Panc1 (cell line): ENCODE results near the gene HCK. TPM values are rescaled to one million over a fixed set of nuclear protein-coding genes. Genes with fewer than 3 reads are reported as not detected.

Source experiments
- ATAC-seq: fragments of 200-7000 bp; cut with Tn5 transposase; 2 replicates; pipeline ENCODE4 v1.9.1; 2020; ENCODE audit warnings: mild to moderate bottlenecking, moderate library complexity
- BruUV-seq: library from RNA; stranded (reverse); fragments of 400-500 nt; replicated peaks from 2 replicates; lab custom pipeline; 2021; lab: Mats Ljungman, UMichigan
- CTCF ChIA-PET: fragments of 300-600 bp; sonication (Branson Sonifier 250); formaldehyde crosslinking; loops from one replicate; lab custom pipeline; 2022; ENCODE audit warnings: antibody characterized with exemption; lab: Charles Lee
- POLR2A ChIA-PET: fragments of 300-600 bp; sonication (Branson Sonifier 250); formaldehyde crosslinking; loops from one replicate; lab custom pipeline; 2022; ENCODE audit warnings: antibody characterized with exemption; lab: Charles Lee
- DNase-seq: peaks from one replicate; pipeline ENCODE4 v3.0.0-alpha.2; 2010; ENCODE audit warnings: low read depth, low spot score
- H3K27ac ChIP-seq: 2 replicates; pipeline ENCODE4 v1.5.1; 2011; ENCODE audit warnings: mild to moderate bottlenecking, low read length, inconsistent platforms
- H3K27me3 ChIP-seq: fragments of 200-500 bp; sonication (Bioruptor generic); 2 replicates; pipeline ENCODE4 v1.6.0; 2014; ENCODE audit warnings: low read length, inconsistent platforms; ENCODE audit not compliant: control insufficient read depth, insufficient read depth
- H3K36me3 ChIP-seq: fragments of 200-500 bp; sonication (Bioruptor generic); 2 replicates; pipeline ENCODE4 v1.5.1; 2014; ENCODE audit warnings: inconsistent platforms, mild to moderate bottlenecking, low read length, moderate library complexity; ENCODE audit not compliant: control insufficient read depth, insufficient read depth
- H3K4me1 ChIP-seq: 2 replicates; pipeline ENCODE4 v1.5.1; 2011; ENCODE audit warnings: inconsistent platforms, mild to moderate bottlenecking, low read length, moderate library complexity; ENCODE audit not compliant: control insufficient read depth, insufficient read depth
- H3K4me3 ChIP-seq, 2 experiments: 2 replicates each; pipeline ENCODE4 v1.5.1; 2011 to 2012; ENCODE audit warnings: low read depth in 2 of 2, low read length in 2 of 2, mild to moderate bottlenecking in 2 of 2, inconsistent platforms in 1 of 2, moderate library complexity in 1 of 2
- H3K9me3 ChIP-seq: fragments of 200-500 bp; sonication (Bioruptor generic); 2 replicates; pipeline ENCODE4 v1.5.1; 2014; ENCODE audit warnings: low read depth, mild to moderate bottlenecking, inconsistent platforms, low read length, moderate library complexity; ENCODE audit not compliant: control insufficient read depth, insufficient read depth
- CTCF ChIP-seq: fragments of 450-650 bp; IDR thresholded peaks from 2 replicates; pipeline ENCODE4 v1.5.1; 2017; ENCODE audit warnings: mild to moderate bottlenecking
- POLR2AphosphoS5 ChIP-seq: IDR thresholded peaks from 2 replicates; pipeline ENCODE4 v1.6.1; 2012; ENCODE audit warnings: mild to moderate bottlenecking, low read depth, low read length, moderate library complexity
- REST ChIP-seq, 2 experiments: IDR thresholded peaks; 2 replicates each; pipeline ENCODE4 v1.6.1; 2011 to 2012; ENCODE audit warnings: low read depth in 2 of 2, control low read depth in 1 of 2, low read length in 1 of 2, mild to moderate bottlenecking in 1 of 2, moderate library complexity in 1 of 2; ENCODE audit not compliant: insufficient read depth in 1 of 2
- SIN3A ChIP-seq: IDR thresholded peaks from 2 replicates; pipeline ENCODE4 v1.6.1; 2012; ENCODE audit warnings: low read depth, mild to moderate bottlenecking, low read length, moderate library complexity, borderline replicate concordance; ENCODE audit not compliant: insufficient read depth
- TCF7L2 ChIP-seq: IDR thresholded peaks from 2 replicates; pipeline ENCODE4 v1.6.1; 2011; ENCODE audit warnings: mild to moderate bottlenecking, low read depth, low read length, inconsistent platforms
- in situ Hi-C: cut with HindIII; loops from 2 replicates; pipeline ENCODE4 v1.10.0; 2016; ENCODE audit warnings: low sequenced_read_pairs, low pct_unique_long_range_greater_than_20kb
- intact Hi-C: fragments of 100-400 bp; cut with micrococcal nuclease; formaldehyde crosslinking; loops from one replicate; pipeline ENCODE4 v1.10.0; 2022; ENCODE audit not compliant: unreplicated experiment
- total RNA-seq: library from RNA; stranded (reverse); gene quantifications from one replicate; pipeline ENCODE4 v1.2.1, GENCODE V29; 2021; ENCODE audit not compliant: unreplicated experiment

HCK gene
- total RNA-seq, 1 experiment from 2014 or later, result 0.98 TPM

GRCh38 chr20:32051720-32052089 lies 337 bp upstream of the HCK start:
- no peaks in the 10 kb centered on the region for H3K4me1 ChIP-seq
- ATAC-seq (peak; percentile 6; the same call in 1 of the 2 replicates), DNase-seq (no peak)
- no peaks in the 10 kb centered on the region for H3K9me3 ChIP-seq
- no peak overlapping the region for H3K27ac ChIP-seq
- no peaks in the 10 kb centered on the region for H3K36me3 ChIP-seq
- H3K27me3 ChIP-seq, result peaks cover 17% of the 10 kb centered on the region
- CTCF ChIA-PET, result no interaction called here
- peak overlapping the region; percentile 38 to 39; a peak in 3 of 4 replicates for H3K4me3 ChIP-seq
- in situ Hi-C loops, result no loop called here
- intact Hi-C loops, result no loop called here
- TF ChIP-seq POLR2AphosphoS5 (no peak), REST (IDR thresholded peaks at IDR 0.05; ENCODE audit: insufficient read depth in 1 of 2, low read depth in 2 of 2, low read length in 1 of 2) (no peak), SIN3A (no peak), CTCF (no peak), TCF7L2 (no peak)
- BruUV-seq, result no TSS peak
- POLR2A ChIA-PET, result no interaction called here

GRCh38 chr20:32052778-32053362 lies 828 bp downstream of the HCK start:
- Histone ChIP-seq H3K36me3 (no peaks in the 10 kb centered on the region), H3K27me3 (peaks cover 17% of the 10 kb centered on the region), H3K9me3 (no peaks in the 10 kb centered on the region), H3K4me1 (no peaks in the 10 kb centered on the region), H3K27ac (no peak overlapping the region), H3K4me3 (peak overlapping the region; percentile 38 to 39)
- POLR2A ChIA-PET, result interaction anchor here (0.7 kb wide), 2 partner anchors 33 to 236 kb away, joined by 12 to 18 read pairs; no protein-coding TSS in a partner anchor
- 0 out of 2 replicates have a peak, but pooled peaks have one; percentile 22 for ATAC-seq
- TF ChIP-seq TCF7L2 (no peak), CTCF (no peak), REST (IDR thresholded peaks at IDR 0.05; ENCODE audit: insufficient read depth in 1 of 2, low read depth in 2 of 2, low read length in 1 of 2) (no peak), SIN3A (no peak), POLR2AphosphoS5 (no peak)
- DNase-seq, result no peak
- CTCF ChIA-PET, result no interaction called here
- intact Hi-C loops, result no loop called here
- BruUV-seq, result no TSS peak
- in situ Hi-C loops, result no loop called here
